Sigmoid colon (tissue), 4 donors: ENCODE measurements around the gene NT5M.

Experiments
- POLR2AphosphoS5 ChIP-seq, 4 donors: sonication (generic); formaldehyde crosslinking; IDR thresholded peaks; one replicate each; pipeline ENCODE4 v1.6.1; 2017; ENCODE audit warnings: antibody characterized with exemption in 4 of 4
- TF ChIP-seq, protein P1 (sequence below), 4 experiments: fragments of 450-650 bp in 3 of 4; fragments of 200-600 bp in 1 of 4; IDR thresholded peaks; one replicate each; pipeline ENCODE4 v1.5.1; 2016 to 2019; ENCODE audit warnings: antibody characterized with exemption in 4 of 4, mild to moderate bottlenecking in 3 of 4, moderate library complexity in 2 of 4

- TF ChIP-seq, protein P1, sequence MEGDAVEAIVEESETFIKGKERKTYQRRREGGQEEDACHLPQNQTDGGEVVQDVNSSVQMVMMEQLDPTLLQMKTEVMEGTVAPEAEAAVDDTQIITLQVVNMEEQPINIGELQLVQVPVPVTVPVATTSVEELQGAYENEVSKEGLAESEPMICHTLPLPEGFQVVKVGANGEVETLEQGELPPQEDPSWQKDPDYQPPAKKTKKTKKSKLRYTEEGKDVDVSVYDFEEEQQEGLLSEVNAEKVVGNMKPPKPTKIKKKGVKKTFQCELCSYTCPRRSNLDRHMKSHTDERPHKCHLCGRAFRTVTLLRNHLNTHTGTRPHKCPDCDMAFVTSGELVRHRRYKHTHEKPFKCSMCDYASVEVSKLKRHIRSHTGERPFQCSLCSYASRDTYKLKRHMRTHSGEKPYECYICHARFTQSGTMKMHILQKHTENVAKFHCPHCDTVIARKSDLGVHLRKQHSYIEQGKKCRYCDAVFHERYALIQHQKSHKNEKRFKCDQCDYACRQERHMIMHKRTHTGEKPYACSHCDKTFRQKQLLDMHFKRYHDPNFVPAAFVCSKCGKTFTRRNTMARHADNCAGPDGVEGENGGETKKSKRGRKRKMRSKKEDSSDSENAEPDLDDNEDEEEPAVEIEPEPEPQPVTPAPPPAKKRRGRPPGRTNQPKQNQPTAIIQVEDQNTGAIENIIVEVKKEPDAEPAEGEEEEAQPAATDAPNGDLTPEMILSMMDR (IDR thresholded peaks at IDR 0.05), result no peak
- TF ChIP-seq POLR2AphosphoS5 (IDR thresholded peaks at IDR 0.05), result no peak
Measured at GRCh38 chr17:17395885-17396284, 92.7 kb downstream of the NT5M start.
